H9 (cell line): ENCODE measurements around the gene NARF. TPM values are rescaled to one million over a fixed set of nuclear protein-coding genes. Genes with fewer than 3 reads are reported as not detected.

ENCODE experiments used
- DNase-seq: peaks from one replicate; pipeline ENCODE4 v3.0.0-alpha.2; 2017
- H2AFZ ChIP-seq: one replicate; pipeline ENCODE4 v1.6.1; 2013; ENCODE audit warnings: mild to moderate bottlenecking, low read length, control low read depth, moderate library complexity
- H2AK5ac ChIP-seq: 2 replicates; pipeline ENCODE4 v1.6.1; 2013; ENCODE audit warnings: low read length, control low read depth, mixed read lengths; ENCODE audit not compliant: insufficient read length
- H2BK120ac ChIP-seq: one replicate; pipeline ENCODE4 v1.6.1; 2013; ENCODE audit warnings: low read depth, mild to moderate bottlenecking, low read length, control low read depth, inconsistent platforms; ENCODE audit not compliant: poor library complexity, severe bottlenecking
- H2BK12ac ChIP-seq: 2 replicates; pipeline ENCODE4 v1.6.1; 2013; ENCODE audit warnings: low read length, control low read depth, mixed read lengths, low read depth; ENCODE audit not compliant: insufficient read length
- H2BK15ac ChIP-seq: 2 replicates; pipeline ENCODE4 v1.6.1; 2013; ENCODE audit warnings: low read depth, low read length, control low read depth
- H2BK20ac ChIP-seq: one replicate; pipeline ENCODE4 v1.6.1; 2013; ENCODE audit warnings: low read depth, mild to moderate bottlenecking, low read length, control low read depth, inconsistent platforms; ENCODE audit not compliant: poor library complexity, severe bottlenecking
- H2BK5ac ChIP-seq: 2 replicates; pipeline ENCODE4 v1.6.1; 2013; ENCODE audit warnings: low read length, control low read depth, mixed read lengths; ENCODE audit not compliant: insufficient read length
- H3K14ac ChIP-seq: 2 replicates; pipeline ENCODE4 v1.6.1; 2013; ENCODE audit warnings: low read length, control low read depth; ENCODE audit not compliant: insufficient read depth
- H3K18ac ChIP-seq: 2 replicates; pipeline ENCODE4 v1.6.1; 2013; ENCODE audit warnings: low read depth, mild to moderate bottlenecking, mixed read lengths, low read length, control low read depth; ENCODE audit not compliant: insufficient read length
- H3K23ac ChIP-seq: 2 replicates; pipeline ENCODE4 v1.6.1; 2013; ENCODE audit warnings: low read length, control low read depth, mixed read lengths, low read depth; ENCODE audit not compliant: insufficient read length
- H3K23me2 ChIP-seq: 2 replicates; pipeline ENCODE4 v1.6.1; 2013; ENCODE audit warnings: low read depth, mild to moderate bottlenecking, mixed read lengths, low read length, control low read depth; ENCODE audit not compliant: insufficient read length, poor library complexity, severe bottlenecking
- H3K27ac ChIP-seq: 2 replicates; pipeline ENCODE4 v1.5.1; 2013; ENCODE audit warnings: low read length, control low read depth, mixed read lengths, low read depth; ENCODE audit not compliant: insufficient read length
- H3K27me3 ChIP-seq: 2 replicates; pipeline ENCODE4 v1.6.1; 2013; ENCODE audit warnings: low read length, control low read depth, inconsistent platforms; ENCODE audit not compliant: insufficient read depth
- H3K4ac ChIP-seq: 2 replicates; pipeline ENCODE4 v1.6.1; 2013; ENCODE audit warnings: low read depth, mild to moderate bottlenecking, control low read depth, inconsistent platforms, low read length, moderate library complexity
- H3K4me1 ChIP-seq: 2 replicates; pipeline ENCODE4 v1.6.1; 2013; ENCODE audit warnings: low read length, control low read depth, inconsistent platforms; ENCODE audit not compliant: insufficient read depth
- H3K4me2 ChIP-seq: 2 replicates; pipeline ENCODE4 v1.6.1; 2013; ENCODE audit warnings: low read length, control low read depth, mixed read lengths; ENCODE audit not compliant: insufficient read length, insufficient read depth
- H3K56ac ChIP-seq: 2 replicates; pipeline ENCODE4 v1.6.1; 2013; ENCODE audit warnings: low read depth, mild to moderate bottlenecking, mixed read lengths, low read length, control low read depth; ENCODE audit not compliant: insufficient read length
- H3K79me1 ChIP-seq: 2 replicates; pipeline ENCODE4 v1.6.1; 2013; ENCODE audit warnings: low read depth, mild to moderate bottlenecking, moderate library complexity, low read length, control low read depth, inconsistent platforms; ENCODE audit not compliant: insufficient read depth, poor library complexity, severe bottlenecking
- H3K79me2 ChIP-seq: 2 replicates; pipeline ENCODE4 v1.6.1; 2013; ENCODE audit warnings: low read length, control low read depth, inconsistent platforms; ENCODE audit not compliant: insufficient read depth
- H3K9ac ChIP-seq: 2 replicates; pipeline ENCODE4 v1.6.1; 2013; ENCODE audit warnings: low read length, control low read depth, mixed read lengths; ENCODE audit not compliant: insufficient read length; ENCODE audit errors: extremely low read depth
- H3K9me3 ChIP-seq: one replicate; pipeline ENCODE4 v1.6.1; 2013; ENCODE audit warnings: low read depth, low read length, inconsistent platforms; ENCODE audit not compliant: control insufficient read depth
- H3T11ph ChIP-seq: one replicate; pipeline ENCODE4 v1.6.1; 2013; ENCODE audit warnings: mild to moderate bottlenecking, low read length, control low read depth, inconsistent platforms
- H4K20me1 ChIP-seq: one replicate; pipeline ENCODE4 v1.6.1; 2013; ENCODE audit not compliant: control insufficient read depth, insufficient read length, insufficient read depth
- H4K5ac ChIP-seq: 2 replicates; pipeline ENCODE4 v1.6.1; 2013; ENCODE audit warnings: low read depth, mild to moderate bottlenecking, mixed read lengths, low read length, control low read depth; ENCODE audit not compliant: insufficient read length
- H4K8ac ChIP-seq: replicated peaks from 2 replicates; pipeline ENCODE4 v1.6.1; 2013; ENCODE audit warnings: low read length, control low read depth, mixed read lengths, low read depth; ENCODE audit not compliant: insufficient read length
- H4K91ac ChIP-seq: 2 replicates; pipeline ENCODE4 v1.6.1; 2013; ENCODE audit warnings: low read depth, mild to moderate bottlenecking, moderate library complexity, mixed read lengths, low read length, control low read depth; ENCODE audit not compliant: insufficient read length
- H3K27ac Mint-ChIP-seq, 3 experiments: 2 replicates in 2 of 3; 3 replicates in 1 of 3; pipeline ENCODE4 v1.8.0; 2020 to 2021; ENCODE audit warnings: mixed read lengths in 3 of 3, mild to moderate bottlenecking in 1 of 3, moderate library complexity in 1 of 3
- H3K27me3 Mint-ChIP-seq: 2 replicates; pipeline ENCODE4 v1.8.0; 2021; ENCODE audit warnings: low read depth, mild to moderate bottlenecking, moderate library complexity, mixed read lengths
- H3K36me3 Mint-ChIP-seq, 3 experiments: 2 replicates in 2 of 3; 3 replicates in 1 of 3; pipeline ENCODE4 v1.8.0; 2020 to 2021; ENCODE audit warnings: low read depth in 3 of 3, mixed read lengths in 3 of 3; ENCODE audit not compliant: insufficient read depth in 1 of 3
- H3K4me1 Mint-ChIP-seq, 2 experiments: 2 replicates each; pipeline ENCODE4 v1.8.0; 2020; ENCODE audit warnings: mixed read lengths in 2 of 2
- H3K4me3 Mint-ChIP-seq, 2 experiments: 2 replicates in 1 of 2; 3 replicates in 1 of 2; pipeline ENCODE4 v1.8.0; 2020 to 2021; ENCODE audit warnings: mild to moderate bottlenecking in 2 of 2, mixed read lengths in 2 of 2, moderate library complexity in 1 of 2
- H3K9me3 Mint-ChIP-seq, 2 experiments: 2 replicates in 1 of 2; 3 replicates in 1 of 2; pipeline ENCODE4 v1.8.0; 2020; ENCODE audit warnings: mild to moderate bottlenecking in 2 of 2, mixed read lengths in 2 of 2, moderate library complexity in 1 of 2
- WGBS: extraction: QIAGEN DNeasy Blood & Tissue Kit; methylation state at CpG from one replicate; pipeline ENCODE4 v1.1.7; 2013; ENCODE audit warnings: missing lambda C conversion rate, low lambda C conversion rate, mixed read lengths; ENCODE audit not compliant: insufficient read length; ENCODE audit errors: extremely low coverage; 5-methylcytosine and 5-hydroxymethylcytosine counted together
- total RNA-seq: library from RNA; stranded (reverse); gene quantifications from 2 replicates; pipeline ENCODE4 v1.2.1, GENCODE V29; 2021
- TF ChIP-seq, protein P1 (sequence below): fragments of 200-600 bp; sonication (generic); conservative IDR thresholded peaks from 3 replicates; pipeline ENCODE4 v1.8.0; 2021; ENCODE audit warnings: antibody characterized with exemption, mild to moderate bottlenecking

Gene NARF
- total RNA-seq, 1 experiment from 2014 or later = 124 TPM

GRCh38 chr17:82437325-82437668 is 21.2 kb upstream of the NARF start:
- Histone ChIP-seq H3K9ac (no peak overlapping the region), H3T11ph (no peak overlapping the region), H4K8ac (no peak overlapping the region), H3K4me2 (no peak overlapping the region), H3K27ac (no peak overlapping the region), H3K23ac (no peak overlapping the region), H3K27me3 (no peaks in the 10 kb centered on the region), H2AFZ (no peak overlapping the region), H3K14ac (no peak overlapping the region), H3K79me2 (no peaks in the 10 kb centered on the region), H3K23me2 (no peaks in the 10 kb centered on the region), H3K9me3 (no peaks in the 10 kb centered on the region), H2BK120ac (no peak overlapping the region), H4K91ac (no peak overlapping the region), H2BK12ac (no peak overlapping the region), H3K79me1 (no peaks in the 10 kb centered on the region), H4K5ac (no peak overlapping the region), H2AK5ac (no peak overlapping the region), H2BK15ac (no peak overlapping the region), H4K20me1 (no peaks in the 10 kb centered on the region), H3K4ac (no peak overlapping the region), H2BK5ac (no peak overlapping the region), H3K18ac (no peak overlapping the region), H3K4me1 (no peaks in the 10 kb centered on the region; the same call in 1 of the 2 replicates), H2BK20ac (no peak overlapping the region), H3K56ac (no peak overlapping the region)
- TF ChIP-seq, protein P1, sequence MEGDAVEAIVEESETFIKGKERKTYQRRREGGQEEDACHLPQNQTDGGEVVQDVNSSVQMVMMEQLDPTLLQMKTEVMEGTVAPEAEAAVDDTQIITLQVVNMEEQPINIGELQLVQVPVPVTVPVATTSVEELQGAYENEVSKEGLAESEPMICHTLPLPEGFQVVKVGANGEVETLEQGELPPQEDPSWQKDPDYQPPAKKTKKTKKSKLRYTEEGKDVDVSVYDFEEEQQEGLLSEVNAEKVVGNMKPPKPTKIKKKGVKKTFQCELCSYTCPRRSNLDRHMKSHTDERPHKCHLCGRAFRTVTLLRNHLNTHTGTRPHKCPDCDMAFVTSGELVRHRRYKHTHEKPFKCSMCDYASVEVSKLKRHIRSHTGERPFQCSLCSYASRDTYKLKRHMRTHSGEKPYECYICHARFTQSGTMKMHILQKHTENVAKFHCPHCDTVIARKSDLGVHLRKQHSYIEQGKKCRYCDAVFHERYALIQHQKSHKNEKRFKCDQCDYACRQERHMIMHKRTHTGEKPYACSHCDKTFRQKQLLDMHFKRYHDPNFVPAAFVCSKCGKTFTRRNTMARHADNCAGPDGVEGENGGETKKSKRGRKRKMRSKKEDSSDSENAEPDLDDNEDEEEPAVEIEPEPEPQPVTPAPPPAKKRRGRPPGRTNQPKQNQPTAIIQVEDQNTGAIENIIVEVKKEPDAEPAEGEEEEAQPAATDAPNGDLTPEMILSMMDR = no peak
- Mint-ChIP-seq H3K9me3 (no peaks in the 10 kb centered on the region), H3K4me3 (no peak overlapping the region), H3K4me1 (peaks cover 9 to 23% of the 10 kb centered on the region in 2 experiments), H3K27ac (no peak overlapping the region), H3K27me3 (no peaks in the 10 kb centered on the region; the same call in 1 of the 2 replicates), H3K36me3 (peaks cover 0 to 11% (median 9%) of the 10 kb centered on the region in 3 experiments; a peak in 4 of 7 replicates)
- no peak for DNase-seq
- WGBS = no CpG with 5 or more reads among the region's 18 CpGs
